GM12873 (cell line): ENCODE measurements around the gene PALLD.

ENCODE experiments used
- TF ChIP-seq, protein P1 (sequence below): IDR thresholded peaks from 2 replicates; pipeline ENCODE4 v1.5.1; 2012; ENCODE audit warnings: low read depth, mild to moderate bottlenecking, moderate library complexity, low read length, control low read depth; ENCODE audit not compliant: insufficient read depth; ENCODE audit errors: missing control alignments

The PALLD gene

DNA sequence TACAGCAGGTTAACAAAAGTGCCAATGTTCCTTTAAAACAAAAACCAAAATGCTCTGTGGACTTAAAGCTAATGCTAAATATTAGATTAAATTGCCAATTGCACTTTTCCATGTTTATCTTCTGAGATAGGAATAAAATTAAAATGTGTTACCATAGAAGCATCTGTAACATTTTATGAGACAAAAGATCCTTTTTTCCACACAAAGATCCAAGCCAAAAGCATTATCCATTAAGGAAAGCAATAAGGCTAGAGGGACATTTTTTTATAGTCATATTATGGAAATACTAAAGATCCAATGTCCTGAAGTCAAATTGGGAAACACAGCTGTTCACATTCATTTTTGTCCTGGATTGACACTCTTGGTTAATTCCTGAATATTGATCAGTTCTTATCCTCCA is 73.6 kb downstream of the PALLD start:
- TF ChIP-seq, protein P1, sequence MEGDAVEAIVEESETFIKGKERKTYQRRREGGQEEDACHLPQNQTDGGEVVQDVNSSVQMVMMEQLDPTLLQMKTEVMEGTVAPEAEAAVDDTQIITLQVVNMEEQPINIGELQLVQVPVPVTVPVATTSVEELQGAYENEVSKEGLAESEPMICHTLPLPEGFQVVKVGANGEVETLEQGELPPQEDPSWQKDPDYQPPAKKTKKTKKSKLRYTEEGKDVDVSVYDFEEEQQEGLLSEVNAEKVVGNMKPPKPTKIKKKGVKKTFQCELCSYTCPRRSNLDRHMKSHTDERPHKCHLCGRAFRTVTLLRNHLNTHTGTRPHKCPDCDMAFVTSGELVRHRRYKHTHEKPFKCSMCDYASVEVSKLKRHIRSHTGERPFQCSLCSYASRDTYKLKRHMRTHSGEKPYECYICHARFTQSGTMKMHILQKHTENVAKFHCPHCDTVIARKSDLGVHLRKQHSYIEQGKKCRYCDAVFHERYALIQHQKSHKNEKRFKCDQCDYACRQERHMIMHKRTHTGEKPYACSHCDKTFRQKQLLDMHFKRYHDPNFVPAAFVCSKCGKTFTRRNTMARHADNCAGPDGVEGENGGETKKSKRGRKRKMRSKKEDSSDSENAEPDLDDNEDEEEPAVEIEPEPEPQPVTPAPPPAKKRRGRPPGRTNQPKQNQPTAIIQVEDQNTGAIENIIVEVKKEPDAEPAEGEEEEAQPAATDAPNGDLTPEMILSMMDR, result no peak

DNA sequence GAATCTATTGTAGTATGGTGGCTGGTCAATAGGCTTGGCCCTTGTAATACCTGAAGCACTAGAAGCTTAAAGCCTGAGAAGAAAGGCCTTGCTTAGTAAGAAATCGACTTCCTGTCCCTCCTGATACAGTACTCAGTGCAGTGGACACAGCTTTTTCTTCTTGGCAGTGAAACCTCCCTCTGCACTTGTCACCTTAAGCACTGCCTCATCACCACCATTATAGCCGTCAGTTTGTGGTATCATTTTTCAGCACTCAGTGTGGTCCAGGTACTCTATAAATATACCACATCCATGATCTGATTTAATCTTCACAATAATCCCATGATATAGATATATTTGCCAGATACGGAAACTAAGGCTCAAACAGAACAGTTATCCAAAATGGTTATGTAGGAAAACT is 75.2 kb downstream of the PALLD start:
- TF ChIP-seq, protein P1, result no peak

DNA sequence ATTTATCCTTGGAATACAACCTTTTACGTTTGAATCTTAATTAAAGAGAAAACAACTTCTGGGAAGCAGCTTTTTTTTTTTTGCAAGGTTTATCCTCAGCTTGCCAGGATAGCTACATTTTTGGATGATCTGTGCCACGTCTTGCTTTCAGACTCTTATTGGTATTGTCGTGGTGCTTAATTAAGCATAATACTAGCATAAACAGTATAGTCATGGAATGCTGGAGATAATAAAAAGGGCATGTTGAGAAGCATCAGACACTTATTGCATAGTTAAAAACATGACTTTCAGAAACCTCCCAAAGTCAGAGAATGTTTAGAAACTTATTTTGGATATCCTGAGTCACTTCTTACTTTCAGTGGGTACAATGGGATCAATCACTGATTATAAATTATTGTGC is 77.0 kb downstream of the PALLD start:
- TF ChIP-seq, protein P1, result no peak

GRCh38 chr4:168574581-168575295 is 77.9 kb downstream of the PALLD start:
- TF ChIP-seq, protein P1, result no peak

GRCh38 chr4:168575473-168575872 is 78.6 kb downstream of the PALLD start:
- TF ChIP-seq, protein P1, result no peak

GRCh38 chr4:168577624-168578023 is 80.8 kb downstream of the PALLD start:
- TF ChIP-seq, protein P1, result no peak

GRCh38 chr4:168580228-168580627 is 83.4 kb downstream of the PALLD start:
- TF ChIP-seq, protein P1, result no peak
